GM12873 (cell line): ENCODE results near the gene AUH.

Experiments
- CTCF ChIP-seq: IDR thresholded peaks from 2 replicates; pipeline ENCODE4 v1.5.1; 2012; ENCODE audit warnings: low read depth, mild to moderate bottlenecking, moderate library complexity, low read length, control low read depth; ENCODE audit not compliant: insufficient read depth; ENCODE audit errors: missing control alignments

AUH gene

GRCh38 chr9:91334053-91334452, 27.7 kb downstream of the AUH start:
- no peak for TF ChIP-seq CTCF

DNA sequence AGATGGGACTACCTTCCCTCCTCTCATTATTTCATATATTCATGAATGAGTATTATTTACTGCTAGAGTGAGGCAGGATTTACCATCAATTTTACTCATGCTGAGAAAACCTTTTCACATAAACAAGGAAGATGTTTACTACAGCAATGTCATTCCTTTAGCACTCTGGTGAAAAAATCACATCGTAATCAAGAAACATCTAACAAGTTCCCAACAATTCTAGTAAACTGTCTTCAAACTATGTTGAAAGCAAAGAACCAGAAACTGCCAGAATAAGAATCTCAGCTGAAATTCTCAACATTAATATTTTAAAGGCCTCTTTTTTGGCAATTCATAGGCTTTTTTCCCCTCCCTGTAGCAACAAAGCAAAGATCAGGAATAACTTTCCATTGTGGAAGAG, 28.2 kb downstream of the AUH start:
- no peak for TF ChIP-seq CTCF

DNA sequence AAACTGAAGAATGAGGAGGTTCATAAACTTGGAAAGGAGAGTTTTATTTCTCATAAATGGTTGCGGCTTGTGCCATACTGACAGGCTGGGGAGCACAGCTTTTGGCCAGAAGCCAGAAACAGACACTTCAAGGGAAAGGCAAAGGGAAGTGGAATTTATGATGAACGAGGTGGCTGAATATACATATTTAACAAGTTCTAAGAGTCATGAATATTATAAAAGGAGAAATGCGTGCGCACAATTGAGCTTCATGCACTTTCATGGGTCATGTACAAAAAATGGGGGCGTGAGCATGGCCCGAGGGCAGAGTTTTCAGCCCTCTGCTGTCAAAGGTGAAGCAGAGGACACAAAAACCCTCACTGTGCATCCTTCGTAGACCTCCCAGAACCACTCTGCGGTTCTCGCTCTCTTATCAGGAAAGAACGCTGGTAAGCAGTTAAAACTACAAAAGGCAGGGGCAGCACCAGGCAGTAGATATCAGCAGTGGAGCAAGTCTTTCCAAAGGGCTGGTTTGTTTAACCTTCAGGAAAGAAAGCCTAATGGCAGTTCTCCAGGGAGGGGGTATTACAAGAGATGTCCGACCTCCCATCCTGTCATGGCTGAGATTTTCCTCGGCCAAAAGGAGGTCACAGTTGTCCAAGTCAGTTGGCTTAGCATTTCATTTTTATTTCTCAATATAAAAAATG, 29.0 kb downstream of the AUH start:
- TF ChIP-seq CTCF = no peak

- no peak for TF ChIP-seq CTCF
These were observed 29.9 kb downstream of the AUH start for GRCh38 chr9:91331849-91332248.

DNA sequence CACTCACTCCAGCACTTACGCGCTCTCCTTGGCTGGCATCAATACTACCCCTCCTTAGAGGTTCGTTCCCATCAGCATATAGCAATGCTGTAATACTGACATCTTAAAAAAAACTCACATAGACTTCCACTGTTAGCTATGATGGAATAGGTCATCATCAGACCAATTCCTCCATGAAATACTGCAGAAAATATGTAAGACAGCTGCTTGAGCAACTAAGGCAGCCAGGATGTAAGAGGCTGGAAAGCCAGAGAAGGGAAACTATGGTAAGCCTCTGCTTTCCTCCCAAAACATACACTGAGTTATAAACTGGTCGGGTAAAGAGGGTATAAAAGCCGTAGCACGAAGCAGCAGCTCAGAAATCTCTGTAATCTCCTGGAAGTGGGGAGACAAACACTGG, 33.5 kb downstream of the AUH start:
- TF ChIP-seq CTCF = no peak

- TF ChIP-seq CTCF = no peak
These were observed 40.0 kb downstream of the AUH start for GRCh38 chr9:91321691-91322090.

GRCh38 chr9:91320299-91320698, 41.4 kb downstream of the AUH start:
- no peak for TF ChIP-seq CTCF
